Right lobe of liver (tissue), 4 donors: ENCODE results near the gene TNFSF13.

Source experiments
- POLR2A ChIP-seq: fragments of 450-650 bp; IDR thresholded peaks from one replicate; pipeline ENCODE4 v1.6.1; 2017; ENCODE audit warnings: antibody characterized with exemption, mild to moderate bottlenecking
- TF ChIP-seq, protein P1 (sequence below), 4 donors: fragments of 200-600 bp in 3 of 4; fragments of 450-650 bp in 1 of 4; IDR thresholded peaks; one replicate each; pipeline versions ENCODE4 v1.5.1 to v1.8.0; 2016 to 2022; ENCODE audit warnings: antibody characterized with exemption in 4 of 4, mild to moderate bottlenecking in 2 of 4
- donor health status: DM: no; HTN: no; CAD: no.
- donor health status: DM: no; HTN: no; CAD: no.
- donor health status: DM: no; HTN: yes; CAD: no.

DNA sequence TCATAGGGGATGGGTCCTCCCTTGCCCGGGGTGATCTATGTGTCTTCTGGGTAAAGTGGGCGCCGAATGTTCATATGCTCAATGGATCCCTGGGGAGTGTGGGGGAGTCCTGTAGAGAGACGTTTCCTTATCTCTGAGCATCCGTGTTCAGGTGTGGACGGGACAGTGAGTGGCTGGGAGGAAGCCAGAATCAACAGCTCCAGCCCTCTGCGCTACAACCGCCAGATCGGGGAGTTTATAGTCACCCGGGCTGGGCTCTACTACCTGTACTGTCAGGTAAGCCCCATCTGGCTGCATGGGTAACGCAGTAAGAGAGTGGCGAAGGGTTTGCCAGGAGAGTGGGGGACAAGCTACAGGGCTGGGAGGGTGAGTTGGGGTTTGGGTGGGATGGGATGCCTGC, 1.9 kb upstream of the TNFSF13 start:
- TF ChIP-seq, protein P1, sequence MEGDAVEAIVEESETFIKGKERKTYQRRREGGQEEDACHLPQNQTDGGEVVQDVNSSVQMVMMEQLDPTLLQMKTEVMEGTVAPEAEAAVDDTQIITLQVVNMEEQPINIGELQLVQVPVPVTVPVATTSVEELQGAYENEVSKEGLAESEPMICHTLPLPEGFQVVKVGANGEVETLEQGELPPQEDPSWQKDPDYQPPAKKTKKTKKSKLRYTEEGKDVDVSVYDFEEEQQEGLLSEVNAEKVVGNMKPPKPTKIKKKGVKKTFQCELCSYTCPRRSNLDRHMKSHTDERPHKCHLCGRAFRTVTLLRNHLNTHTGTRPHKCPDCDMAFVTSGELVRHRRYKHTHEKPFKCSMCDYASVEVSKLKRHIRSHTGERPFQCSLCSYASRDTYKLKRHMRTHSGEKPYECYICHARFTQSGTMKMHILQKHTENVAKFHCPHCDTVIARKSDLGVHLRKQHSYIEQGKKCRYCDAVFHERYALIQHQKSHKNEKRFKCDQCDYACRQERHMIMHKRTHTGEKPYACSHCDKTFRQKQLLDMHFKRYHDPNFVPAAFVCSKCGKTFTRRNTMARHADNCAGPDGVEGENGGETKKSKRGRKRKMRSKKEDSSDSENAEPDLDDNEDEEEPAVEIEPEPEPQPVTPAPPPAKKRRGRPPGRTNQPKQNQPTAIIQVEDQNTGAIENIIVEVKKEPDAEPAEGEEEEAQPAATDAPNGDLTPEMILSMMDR (IDR thresholded peaks at IDR 0.05), result no peak
- TF ChIP-seq POLR2A, result no peak
